NCI-H1694 (cell line): ENCODE data around the gene RPRD1B.
"Not testable (repeated sequence)": the region's sequence is repeated elsewhere in the genome, so short reads cannot be mapped to it uniquely, and the experiment has no call there.

Source experiments
- DNase-seq: peaks from one replicate; lab custom pipeline; 2025; lab: John Stamatoyannopoulos, UW

Gene RPRD1B

DNA sequence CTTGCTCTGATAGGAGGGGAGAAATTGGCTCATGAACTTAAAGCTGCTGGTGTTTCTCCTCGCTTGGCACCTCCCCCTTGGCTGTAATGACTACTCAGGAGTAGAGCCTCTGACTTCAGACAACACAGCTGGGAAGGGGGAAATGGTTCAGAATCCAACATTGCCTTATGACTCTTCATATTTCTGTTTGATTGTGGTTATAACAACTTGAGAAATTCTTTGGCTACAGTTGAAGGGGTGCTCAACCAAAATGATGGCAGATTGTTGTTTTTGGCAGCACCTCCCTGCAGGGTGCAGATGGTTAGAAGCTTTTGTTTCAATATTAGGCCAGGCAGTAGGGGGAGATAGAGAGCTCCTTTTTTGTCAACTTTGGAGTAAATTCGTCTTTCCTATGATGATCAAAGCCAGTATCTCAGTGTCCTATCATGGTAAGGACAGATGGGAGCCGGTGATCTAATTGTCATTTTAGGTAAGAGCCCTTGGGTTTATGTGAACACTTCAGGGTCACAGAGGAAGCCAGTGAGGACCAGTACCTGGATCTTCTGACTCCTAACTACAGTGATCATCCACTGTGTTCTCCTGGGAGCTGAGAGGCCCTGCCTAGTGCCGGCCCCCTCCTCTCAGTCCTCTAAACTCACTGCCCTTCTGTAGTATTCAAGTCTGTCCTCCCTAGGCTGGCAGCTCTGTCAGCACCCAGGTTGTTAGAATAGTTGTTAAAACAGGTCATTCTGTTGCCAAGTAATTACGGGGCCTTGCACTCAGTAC, 39.9 kb downstream of the RPRD1B start:
- peak; percentile 52 for DNase-seq

DNA sequence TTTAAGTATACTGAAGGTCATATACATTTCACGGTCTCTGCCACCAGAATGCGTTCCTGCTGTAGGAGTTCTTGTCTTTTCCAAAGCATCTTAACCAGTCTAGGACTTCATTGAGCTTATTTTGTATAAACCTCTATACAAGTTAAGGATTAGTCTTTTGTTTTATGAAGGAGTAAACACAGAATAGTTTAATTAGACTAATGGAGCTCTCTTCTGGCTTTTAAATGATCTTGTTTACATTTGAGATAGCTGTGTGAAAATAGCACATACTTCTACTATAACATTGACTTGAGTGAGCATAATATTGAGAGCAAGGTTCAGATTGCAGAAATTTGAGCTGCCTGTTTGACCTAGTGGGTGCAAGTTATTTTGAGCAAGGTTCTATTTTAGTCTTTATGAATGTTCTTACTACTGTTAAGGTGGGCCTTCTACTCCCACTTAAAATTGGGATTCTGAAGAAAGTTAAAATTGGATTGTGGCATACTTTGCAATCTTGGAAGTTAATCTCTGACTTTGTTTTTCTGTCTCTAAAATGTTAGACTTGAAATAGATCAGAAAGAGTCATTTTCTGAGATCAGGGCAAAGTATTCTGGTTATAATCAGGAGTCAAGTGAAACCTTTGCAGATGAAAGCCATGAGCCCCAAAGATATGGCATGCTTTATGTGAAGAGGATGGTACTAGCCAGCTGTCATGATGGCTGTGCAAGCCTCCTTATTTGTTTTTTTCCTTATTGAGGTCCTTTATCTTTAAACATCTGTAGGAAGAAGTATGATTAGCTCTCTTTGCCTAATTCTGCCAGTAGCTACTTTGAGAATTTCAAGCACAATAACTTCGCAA, 41.8 kb downstream of the RPRD1B start:
- no peak for DNase-seq

DNA sequence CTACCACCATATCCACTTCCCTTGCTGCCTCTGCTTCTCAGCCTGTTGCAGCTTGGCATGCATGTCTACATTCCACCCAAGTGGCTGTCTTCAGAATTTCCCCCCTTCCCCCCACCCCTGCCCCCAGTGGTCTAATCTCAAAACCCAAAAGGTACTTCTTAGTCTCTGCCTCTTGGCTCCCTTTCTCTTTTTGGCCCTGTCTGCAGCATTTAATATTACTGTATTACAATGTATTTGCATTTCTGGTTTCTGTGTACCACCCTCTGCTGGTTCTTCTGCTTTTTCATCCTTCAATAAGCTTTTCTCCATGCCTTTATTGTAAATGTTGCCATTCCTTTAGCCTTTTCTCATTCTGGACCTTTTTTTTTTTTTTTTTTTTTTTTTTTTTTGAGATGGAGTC, 43.0 kb downstream of the RPRD1B start:
- no peak for DNase-seq

DNA sequence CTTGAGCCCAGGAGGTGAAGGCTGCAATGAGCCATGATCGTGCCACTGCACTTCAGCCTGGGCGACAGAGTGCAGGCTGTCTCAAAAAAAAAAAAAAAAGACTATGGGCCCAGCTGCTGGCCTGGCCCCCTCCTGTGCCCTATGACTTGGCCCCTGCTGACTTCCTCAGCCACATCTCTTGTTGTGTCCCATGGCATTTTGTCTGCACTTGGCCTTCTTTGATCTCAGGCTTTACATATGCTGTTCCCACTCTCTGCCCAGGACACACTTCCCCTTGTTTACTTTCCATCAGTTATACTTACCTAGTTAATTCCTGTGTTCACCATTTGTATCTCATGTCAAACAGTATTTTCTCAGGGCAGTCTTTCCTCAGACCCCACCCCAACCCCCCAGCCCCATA, 44.5 kb downstream of the RPRD1B start:
- no peak for DNase-seq

DNA sequence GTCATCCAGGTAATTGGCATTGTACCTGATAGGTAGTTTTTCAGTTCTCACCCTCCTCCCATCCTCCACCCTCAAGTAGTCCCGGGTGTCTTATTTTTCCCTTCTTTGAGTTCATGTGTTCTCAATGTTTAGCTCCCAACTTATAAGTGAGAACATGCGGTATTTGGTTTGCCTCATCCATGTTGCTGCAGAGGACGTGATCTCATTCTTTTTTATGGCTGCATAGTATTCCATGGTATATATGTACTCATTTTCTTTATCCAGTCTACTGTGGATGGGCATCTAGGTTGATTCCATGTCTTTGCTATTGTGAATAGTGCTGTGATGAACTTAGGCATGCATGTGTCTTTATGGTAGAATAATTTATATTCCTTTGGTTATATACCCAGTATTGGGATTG, 45.8 kb downstream of the RPRD1B start:
- no peak for DNase-seq

DNA sequence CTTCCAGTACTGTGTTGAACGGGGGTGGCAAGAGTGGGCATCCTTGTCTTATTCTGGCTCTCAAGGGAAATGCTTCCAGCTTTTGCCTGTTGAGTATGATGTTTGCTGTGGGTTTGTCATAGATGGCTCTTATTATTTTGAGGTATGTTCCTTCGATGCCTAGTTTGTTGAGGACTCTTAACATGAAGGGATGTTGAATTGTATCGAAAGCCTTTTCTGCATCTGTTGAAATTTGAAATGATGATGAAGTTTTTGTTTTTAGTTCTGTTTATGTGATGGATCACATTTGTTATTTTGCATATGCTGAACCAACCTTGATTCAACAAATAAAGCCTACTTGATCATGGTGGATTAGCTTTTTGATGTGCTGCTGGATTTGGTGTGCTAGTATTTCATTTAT, 48.0 kb downstream of the RPRD1B start:
- DNase-seq = no peak

DNA sequence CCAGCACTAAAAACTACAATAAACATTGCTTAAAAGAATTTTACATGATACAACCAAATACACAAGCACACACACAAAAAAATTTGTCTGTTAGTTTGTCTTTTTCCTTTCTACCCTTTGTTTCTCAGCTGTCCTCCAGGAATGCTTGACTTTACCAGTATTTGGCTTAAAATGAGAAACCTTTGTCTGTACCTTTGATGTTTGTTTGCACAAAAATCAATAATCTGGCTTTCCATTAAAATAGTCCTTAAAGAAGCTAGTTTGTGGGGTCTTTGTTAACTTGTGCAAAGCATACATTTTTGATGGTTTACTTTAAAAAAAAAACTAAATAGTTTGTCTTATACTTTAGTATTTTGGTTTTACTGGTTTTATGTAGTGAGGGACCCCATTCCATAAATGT, 49.3 kb downstream of the RPRD1B start:
- DNase-seq = no peak

DNA sequence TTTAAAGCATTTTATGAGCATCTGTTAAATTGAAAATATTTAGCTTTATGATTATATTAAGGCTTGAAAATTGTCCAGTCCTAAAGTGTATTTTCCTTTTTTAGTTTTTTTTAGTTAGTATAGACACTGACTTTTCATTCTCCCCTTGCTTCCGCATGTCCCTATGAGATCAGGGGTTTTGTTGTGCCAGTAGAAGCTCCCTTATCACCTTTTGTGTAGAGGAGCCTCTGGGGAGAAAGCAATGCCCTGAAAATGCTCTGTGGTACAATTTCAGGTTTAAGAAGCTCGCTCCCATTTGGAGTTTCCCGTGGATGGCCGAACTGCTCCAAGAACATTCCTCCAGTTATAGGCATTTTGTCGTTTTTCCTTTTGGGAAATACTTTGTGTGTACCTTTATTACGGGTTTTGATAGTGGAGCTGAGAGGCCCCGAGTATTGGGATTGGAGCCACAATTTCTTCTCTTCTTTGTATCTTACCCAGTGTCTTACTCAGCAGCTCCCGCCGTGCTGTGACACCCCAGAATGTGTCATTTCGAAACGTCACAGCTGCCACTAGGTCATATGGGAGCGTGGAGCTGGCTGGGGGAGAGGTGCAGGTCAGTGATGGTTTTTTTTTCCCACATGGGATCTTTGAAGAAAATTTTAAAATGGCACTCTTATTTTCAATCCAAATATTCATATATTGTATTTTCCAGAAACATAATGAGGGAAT, 49.9 kb downstream of the RPRD1B start:
- DNase-seq = no peak

DNA sequence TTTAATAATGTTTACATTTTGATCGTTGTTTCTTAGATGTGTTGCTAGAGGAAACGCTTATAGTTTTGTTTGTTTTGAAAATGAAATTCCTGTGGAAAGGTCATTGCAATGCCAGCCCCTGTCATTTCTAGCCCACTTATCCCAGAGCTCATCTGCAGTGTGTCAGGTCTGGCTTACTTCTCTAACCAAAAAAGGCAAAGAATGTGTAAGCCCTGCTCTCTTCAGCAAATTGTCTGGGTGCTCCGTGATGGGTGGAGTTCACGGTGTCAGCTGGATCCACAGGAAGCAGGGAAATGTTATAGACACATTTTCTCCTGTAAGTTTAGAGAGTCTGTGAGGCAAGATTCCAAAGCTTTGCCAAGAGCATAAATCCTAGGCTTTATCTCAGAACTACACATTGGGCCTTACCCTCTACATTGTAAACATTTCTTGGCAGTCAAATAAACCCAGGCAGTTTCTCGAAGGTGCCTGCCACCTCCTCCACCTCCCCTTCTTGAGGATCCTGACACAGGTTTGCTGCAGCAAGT, 50.9 kb downstream of the RPRD1B start:
- no peak for DNase-seq

DNA sequence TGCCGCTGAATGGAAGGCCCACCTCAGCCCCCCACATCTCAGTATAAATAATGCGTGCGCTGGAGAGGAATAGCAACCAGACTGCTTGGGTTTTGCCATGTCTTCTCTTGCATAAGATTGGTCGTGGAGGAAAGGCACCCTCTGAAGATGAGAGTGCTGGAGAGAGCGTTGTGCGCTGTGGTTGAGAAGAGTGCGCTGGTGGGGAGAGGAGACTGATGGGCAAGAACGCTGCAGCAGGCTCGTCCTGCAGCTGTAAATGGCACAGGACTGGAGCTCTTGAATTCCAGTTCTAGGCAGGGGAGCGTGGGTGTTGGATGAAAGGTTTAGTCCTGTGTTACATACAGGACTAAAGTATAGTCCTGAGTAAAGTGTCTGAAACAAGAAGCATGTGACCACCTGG, 51.5 kb downstream of the RPRD1B start:
- no peak for DNase-seq

DNA sequence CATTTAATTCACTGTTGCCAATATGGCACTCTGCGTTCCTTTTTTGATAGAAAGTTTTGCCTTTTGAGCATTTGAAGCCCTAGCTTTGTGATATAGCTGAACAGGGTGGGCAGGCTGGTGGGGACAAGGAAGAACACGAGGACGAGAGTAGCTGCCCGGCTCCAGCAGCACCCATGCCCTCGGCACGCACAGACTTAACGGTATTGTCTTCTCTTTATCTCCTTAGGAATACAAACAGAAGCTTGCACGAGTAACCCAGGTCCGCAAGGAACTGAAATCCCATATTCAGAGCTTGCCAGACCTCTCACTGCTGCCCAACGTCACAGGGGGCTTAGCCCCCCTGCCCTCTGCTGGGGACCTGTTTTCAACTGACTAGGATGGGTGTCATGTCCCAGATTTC, 56.0 kb downstream of the RPRD1B start:
- DNase-seq = no peak

DNA sequence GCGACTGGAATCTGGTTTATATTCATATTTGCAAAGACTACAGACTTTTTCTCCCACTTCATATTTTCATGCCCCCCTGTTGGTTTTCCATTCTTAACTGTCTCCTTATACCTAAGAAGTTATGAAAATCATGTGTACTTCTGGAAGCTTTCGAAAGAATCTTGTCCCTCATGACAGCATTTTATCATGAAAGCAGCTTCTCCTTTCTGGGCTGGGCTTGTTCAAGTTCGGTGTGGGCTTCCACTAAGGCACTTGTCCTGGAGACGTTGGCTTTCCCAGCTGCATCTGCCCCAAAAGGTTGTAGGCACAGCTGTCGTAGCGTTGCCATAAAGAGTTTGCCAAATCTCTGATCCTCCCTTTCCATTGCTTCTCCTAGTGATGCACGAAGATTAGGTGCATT, 56.5 kb downstream of the RPRD1B start:
- DNase-seq = no peak

DNA sequence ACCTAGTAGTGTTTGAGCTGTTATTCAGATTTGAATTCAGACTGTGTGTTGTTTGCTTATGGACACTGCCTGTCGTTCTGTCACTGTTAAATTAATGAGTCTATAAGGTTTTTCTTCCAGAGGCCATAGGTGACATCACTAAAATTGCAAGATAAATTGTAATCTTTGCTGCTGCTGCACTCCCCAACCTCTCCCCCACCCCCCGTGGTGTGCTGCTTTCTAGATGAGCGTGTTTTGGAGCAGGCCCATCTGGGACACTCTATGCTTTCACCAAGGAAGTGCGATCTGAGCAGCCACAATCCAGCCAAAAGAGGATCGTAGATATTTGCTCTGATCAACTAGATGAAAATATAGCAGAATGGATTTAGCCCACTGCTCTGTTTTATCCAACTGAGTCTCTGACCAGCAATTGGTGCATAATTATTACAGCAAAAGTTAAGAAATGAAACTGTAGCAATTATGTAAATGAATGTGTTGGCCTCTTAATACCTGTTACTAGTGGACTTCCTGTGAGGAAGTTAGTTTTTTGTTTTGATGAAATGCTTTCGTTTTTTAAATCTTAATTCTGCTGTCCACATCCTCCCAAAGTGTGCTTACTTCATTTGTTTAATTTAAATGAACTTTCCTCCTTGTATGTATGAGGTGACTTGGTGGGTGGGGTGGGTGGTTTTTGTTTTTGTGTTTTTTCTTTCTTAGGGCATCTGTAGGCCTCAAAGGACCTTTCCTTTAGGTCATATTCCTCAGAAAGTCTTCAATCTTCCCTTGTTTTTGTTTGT, 58.1 kb downstream of the RPRD1B start:
- DNase-seq = no peak

DNA sequence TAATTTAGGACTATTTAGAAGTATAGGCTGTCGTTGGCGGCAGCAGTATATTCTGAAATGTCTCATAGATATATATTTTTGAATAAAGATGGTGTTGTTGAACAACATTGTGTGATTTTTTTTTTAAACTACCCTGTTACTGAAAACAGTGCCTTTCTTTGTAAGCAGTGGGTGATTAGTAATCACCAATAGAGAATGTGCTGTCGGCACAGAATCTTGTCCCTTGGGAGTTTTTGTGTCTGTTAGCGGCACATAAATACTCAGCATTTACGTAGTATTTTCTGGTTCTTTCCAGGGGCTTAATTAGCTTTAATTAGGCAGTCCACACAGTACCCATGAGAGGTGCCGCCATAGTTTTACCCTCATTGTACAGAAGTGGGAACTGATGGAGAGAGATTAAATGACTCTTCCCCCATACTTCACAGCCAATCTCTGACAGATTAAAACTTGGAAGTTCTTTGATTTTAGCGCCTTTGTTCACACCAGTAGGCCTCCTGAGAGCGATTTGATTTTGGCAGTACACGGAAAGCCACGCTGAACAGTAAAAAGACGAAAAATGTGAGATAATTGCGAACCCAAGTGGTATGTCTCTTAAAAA, 58.8 kb downstream of the RPRD1B start:
- no peak for DNase-seq

DNA sequence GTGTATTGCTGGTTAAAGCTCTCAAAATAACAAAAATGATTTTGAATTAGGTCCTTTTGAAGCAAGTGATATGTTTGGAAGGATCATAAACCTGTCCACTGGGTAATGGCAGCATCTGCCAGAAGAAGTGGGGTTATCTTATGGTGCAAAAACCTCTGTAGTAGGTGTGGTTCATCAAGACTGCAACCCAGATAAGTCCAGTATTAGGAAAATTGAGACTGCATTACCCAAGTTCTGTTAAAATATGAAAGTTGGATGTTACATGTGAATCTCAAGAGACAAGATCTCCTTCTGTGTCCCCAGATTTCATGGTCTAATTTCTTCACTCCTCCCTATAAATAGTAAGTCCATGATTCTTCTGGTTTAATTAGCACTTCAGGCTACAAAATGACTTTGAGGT, 59.4 kb downstream of the RPRD1B start:
- DNase-seq = no peak

DNA sequence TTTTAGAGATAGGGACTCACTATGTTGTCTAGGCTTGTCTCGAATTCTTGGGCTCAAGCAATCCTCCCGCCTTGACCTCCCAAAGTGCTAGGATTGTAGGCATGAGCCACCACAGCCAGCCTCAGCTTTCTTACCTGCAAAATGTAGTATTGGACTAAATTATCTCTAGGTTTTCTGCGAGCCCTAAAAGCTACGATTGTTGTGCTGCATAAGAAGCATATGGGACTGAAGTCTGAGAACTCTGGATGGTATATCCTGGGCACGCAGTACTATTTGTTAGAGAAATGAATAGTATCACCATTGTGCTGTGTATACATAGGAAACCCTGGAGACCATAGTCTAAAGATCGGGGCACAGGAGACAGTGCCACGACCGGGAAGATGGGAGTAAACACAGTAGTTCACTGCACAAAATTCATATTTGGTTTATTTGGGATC, 60.1 kb downstream of the RPRD1B start:
- no peak for DNase-seq

DNA sequence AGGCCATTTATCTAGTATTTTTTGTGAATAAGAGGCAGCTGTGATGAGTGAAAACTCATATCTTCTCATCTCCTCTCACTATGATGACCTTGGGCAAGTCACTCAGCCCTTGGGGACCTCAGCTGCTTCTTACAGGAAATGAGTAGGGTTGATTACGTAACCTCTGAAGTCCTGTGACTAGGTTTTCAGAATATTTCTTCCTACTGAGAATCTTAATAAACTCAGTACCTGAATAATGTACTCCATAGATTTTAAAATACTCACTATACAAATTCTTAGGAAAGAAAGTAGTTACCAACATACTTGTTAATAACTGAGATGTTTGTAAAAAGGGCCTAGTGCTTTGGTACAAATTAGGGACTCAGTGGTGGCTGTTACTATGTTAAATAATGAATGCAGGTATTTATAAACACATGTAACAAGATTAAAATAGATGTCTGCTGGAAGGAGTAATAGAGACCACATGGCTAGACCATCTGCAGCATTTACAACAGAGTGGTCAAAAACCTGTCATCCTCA, 60.9 kb downstream of the RPRD1B start:
- DNase-seq = no peak

DNA sequence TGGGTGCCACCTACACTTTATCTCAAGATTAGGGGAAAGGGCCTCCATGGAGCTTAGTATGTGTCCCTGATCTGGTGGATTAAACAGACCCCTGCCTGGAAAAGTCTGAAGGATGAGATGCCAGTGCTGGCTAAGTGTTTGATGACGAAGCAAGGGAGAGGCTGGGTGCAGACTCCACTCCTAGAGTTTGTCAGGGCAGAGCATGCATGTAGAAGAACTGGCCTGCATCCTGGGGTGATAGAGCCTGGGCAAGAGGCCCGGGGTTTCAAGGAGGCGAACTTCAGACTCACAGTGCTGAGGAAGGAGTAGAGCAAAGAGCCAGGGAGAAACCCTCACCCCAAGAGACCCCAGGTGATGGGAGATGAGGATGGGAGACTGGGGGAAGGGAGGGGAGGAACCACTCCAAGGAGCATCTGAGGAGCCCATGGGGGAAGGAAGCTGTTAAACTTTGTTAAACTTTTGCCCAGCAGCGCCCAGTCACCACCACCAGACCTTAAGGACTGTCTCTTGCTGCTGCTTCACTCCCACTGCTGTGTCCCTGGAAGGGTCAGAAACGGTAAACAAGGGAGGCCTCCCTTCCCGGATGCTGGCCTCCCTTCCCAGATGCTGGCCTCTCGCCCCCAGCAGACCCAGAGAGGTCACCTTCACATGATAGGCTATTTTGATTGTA, 61.6 kb downstream of the RPRD1B start:
- DNase-seq = no peak

DNA sequence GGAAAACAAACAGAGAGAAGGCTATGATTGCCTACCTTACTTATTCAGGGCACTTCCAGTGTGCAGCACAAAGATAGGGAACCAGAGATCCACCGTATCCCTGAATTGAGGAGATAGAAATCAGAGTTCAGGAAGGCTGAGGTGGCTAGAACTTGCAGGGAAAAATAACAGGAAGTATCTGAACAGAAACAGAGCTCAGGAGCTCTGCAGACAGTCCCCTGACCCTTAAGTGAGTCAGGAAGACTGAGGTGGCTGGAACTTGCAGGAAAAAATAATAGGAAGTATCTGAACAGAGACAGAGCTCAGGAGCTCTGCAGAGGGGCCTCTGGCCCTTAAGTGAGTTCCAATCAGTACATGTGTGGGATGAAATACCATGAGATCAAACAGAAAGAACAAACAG, 65.4 kb downstream of the RPRD1B start:
- DNase-seq = no peak

DNA sequence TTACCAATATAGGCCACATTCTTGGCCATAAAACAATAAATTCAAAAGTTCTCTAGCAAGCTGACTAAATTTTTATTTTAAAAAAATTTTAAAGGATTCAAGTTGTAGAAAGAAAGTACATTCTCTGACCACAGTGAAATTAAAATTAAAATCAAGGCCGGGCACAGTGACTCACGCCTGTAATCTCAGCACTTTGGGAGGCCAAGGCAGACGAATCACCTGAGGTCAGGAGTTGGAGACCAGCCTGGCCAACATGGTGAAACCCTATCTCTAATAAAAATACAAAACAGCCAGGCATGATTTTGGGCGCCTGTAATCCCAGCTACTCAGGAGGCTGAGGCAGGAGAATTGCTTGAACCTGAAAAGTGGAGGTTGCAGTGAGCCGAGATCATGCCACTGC, 68.7 kb downstream of the RPRD1B start:
- not testable (repeated sequence) for DNase-seq

DNA sequence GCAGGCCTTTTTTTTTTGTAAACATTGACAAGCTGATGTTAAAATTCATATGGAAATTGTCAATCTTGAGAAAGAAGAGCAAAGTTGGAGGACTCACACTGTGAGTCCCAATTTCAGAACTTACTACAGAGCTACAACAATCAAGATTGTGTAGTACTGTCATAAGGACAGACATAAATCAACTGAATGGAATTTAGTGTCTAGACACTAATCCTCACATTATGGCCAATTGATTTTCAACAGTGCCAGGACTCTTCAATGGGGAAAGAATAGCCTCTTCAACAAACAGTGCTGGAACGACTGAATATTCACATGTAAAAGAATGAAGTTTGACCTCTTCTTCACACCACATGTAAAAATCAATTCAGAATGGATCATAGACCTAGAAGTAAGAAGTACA, 70.7 kb downstream of the RPRD1B start:
- DNase-seq = no peak
